OCI-LY3 (cell line): ENCODE data around the gene ALDH16A1.

Source experiments
- H2AFZ ChIP-seq: fragments of 200-600, 300-600 bp; shearing (Covaris generic); 2 replicates; pipeline ENCODE4 v1.6.0; 2014; ENCODE audit warnings: antibody characterized with exemption, low read depth, low read length
- H3K27ac ChIP-seq: fragments of 200-600, 300-600 bp; sonication (generic); 2 replicates; pipeline ENCODE4 v1.5.1; 2014; ENCODE audit warnings: mild to moderate bottlenecking, low read length, moderate library complexity, mixed read lengths
- H3K27me3 ChIP-seq: fragments of 200-600, 300-600 bp; sonication (generic); 2 replicates; pipeline ENCODE4 v1.6.1; 2014; ENCODE audit warnings: low read depth, low read length, mixed read lengths
- H3K36me3 ChIP-seq: fragments of 200-600, 300-600 bp; sonication (generic); replicated peaks from 2 replicates; pipeline ENCODE3; 2014; ENCODE audit warnings: low read depth, low read length, mixed read lengths
- H3K4me1 ChIP-seq: fragments of 300-600, 200-600 bp; sonication (generic); 2 replicates; pipeline ENCODE4 v1.6.1; 2014; ENCODE audit warnings: low read length, mixed read lengths
- H3K4me2 ChIP-seq: fragments of 200-600, 300-600 bp; sonication (generic); 2 replicates; pipeline ENCODE4 v1.6.1; 2014; ENCODE audit warnings: low read length, mixed read lengths
- H3K4me3 ChIP-seq: fragments of 300-600, 200-600 bp; sonication (generic); 2 replicates; pipeline ENCODE4 v1.5.1; 2014; ENCODE audit warnings: antibody characterized with exemption, mild to moderate bottlenecking, low read length, moderate library complexity
- H3K79me2 ChIP-seq: fragments of 300-600, 200-600 bp; shearing (Covaris generic); 2 replicates; pipeline ENCODE4 v1.6.1; 2014; ENCODE audit warnings: mild to moderate bottlenecking, low read length, mixed read lengths
- H3K9ac ChIP-seq: fragments of 300-600, 200-600 bp; shearing (Covaris generic); 2 replicates; pipeline ENCODE4 v1.6.0; 2014; ENCODE audit warnings: mild to moderate bottlenecking, low read length, moderate library complexity
- H3K9me3 ChIP-seq: fragments of 200-600, 300-600 bp; shearing (Covaris generic); 2 replicates; pipeline ENCODE4 v1.6.1; 2014; ENCODE audit warnings: low read length, mixed read lengths; ENCODE audit not compliant: insufficient read depth
- H4K20me1 ChIP-seq: fragments of 200-600, 300-600 bp; sonication (generic); 2 replicates; pipeline ENCODE4 v1.6.1; 2016; ENCODE audit warnings: low read length, mixed read lengths; ENCODE audit not compliant: insufficient read depth
- EZH2phosphoT487 ChIP-seq: fragments of 200-600 bp; shearing (Covaris generic); IDR thresholded peaks from 2 replicates; pipeline ENCODE4 v1.6.1; 2018; ENCODE audit warnings: antibody characterized with exemption, mixed run types, low read depth
- TF ChIP-seq, protein P1 (sequence below): fragments of 200-600, 300-600 bp; sonication (generic); IDR thresholded peaks from 2 replicates; pipeline ENCODE4 v1.5.1; 2014; ENCODE audit warnings: antibody characterized with exemption, low read length, low read depth

ALDH16A1 gene

DNA sequence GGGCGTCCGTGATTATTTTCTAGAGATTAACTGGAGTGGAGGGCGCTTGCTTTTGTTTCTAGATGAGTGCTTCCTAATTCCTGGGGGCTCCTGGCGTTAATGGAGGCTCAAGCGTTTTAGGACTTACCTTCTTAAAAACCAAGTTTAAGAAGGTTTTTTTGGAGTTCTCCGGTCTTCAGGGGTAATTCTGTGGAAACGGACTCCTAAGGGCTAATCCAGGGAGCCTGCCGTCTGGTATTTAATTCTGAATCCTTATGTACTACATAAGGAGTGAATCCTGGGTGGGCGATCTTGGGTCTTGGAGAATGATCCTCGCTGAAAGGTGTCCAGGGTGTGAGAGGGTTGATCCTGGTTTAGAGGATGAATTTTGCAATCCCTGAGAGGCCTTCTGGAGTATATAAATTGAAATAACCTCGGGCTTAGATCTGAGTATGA is 43.6 kb downstream of the ALDH16A1 start:
- Histone ChIP-seq H3K4me3 (peak overlapping the region; percentile 83), H3K27ac (peak overlapping the region; percentile 71), H3K27me3 (no peaks in the 10 kb centered on the region), H4K20me1 (peaks cover 29% of the 10 kb centered on the region), H3K4me1 (peaks cover 46% of the 10 kb centered on the region), H3K79me2 (peaks cover 33% of the 10 kb centered on the region), H3K36me3 (peaks cover 55% of the 10 kb centered on the region), H3K4me2 (peak overlapping the region; percentile 95), H3K9ac (peak overlapping the region; percentile 100), H3K9me3 (no peaks in the 10 kb centered on the region), H2AFZ (no peak overlapping the region)
- TF ChIP-seq EZH2phosphoT487: no peak
- TF ChIP-seq, protein P1, sequence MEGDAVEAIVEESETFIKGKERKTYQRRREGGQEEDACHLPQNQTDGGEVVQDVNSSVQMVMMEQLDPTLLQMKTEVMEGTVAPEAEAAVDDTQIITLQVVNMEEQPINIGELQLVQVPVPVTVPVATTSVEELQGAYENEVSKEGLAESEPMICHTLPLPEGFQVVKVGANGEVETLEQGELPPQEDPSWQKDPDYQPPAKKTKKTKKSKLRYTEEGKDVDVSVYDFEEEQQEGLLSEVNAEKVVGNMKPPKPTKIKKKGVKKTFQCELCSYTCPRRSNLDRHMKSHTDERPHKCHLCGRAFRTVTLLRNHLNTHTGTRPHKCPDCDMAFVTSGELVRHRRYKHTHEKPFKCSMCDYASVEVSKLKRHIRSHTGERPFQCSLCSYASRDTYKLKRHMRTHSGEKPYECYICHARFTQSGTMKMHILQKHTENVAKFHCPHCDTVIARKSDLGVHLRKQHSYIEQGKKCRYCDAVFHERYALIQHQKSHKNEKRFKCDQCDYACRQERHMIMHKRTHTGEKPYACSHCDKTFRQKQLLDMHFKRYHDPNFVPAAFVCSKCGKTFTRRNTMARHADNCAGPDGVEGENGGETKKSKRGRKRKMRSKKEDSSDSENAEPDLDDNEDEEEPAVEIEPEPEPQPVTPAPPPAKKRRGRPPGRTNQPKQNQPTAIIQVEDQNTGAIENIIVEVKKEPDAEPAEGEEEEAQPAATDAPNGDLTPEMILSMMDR: no peak

- peaks cover 33% of the 10 kb centered on the region for H3K79me2 ChIP-seq
- no peak overlapping the region for H2AFZ ChIP-seq
These were observed 44.2 kb downstream of the ALDH16A1 start for GRCh38 chr19:49497047-49497788.

DNA sequence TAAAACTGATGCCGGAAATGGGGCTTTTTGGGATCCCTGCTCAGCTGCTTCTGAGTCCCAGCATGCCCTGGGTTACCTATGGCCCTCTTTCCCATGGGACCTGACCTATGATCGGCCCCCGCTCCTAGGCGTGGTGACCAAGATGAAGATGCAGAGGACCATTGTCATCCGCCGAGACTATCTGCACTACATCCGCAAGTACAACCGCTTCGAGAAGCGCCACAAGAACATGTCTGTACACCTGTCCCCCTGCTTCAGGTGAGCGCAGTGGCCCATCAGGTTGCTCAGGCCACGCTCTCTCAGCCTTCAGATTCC is 44.7 kb downstream of the ALDH16A1 start:
- no peaks in the 10 kb centered on the region for H3K9me3 ChIP-seq
- H3K27me3 ChIP-seq: no peaks in the 10 kb centered on the region
- peaks cover 46% of the 10 kb centered on the region for H3K4me1 ChIP-seq
- H2AFZ ChIP-seq: no peak overlapping the region
- H3K36me3 ChIP-seq: peaks cover 47% of the 10 kb centered on the region
- peak overlapping the region; percentile 71 for H3K27ac ChIP-seq
- H3K4me3 ChIP-seq: peak overlapping the region; percentile 83
- peaks cover 33% of the 10 kb centered on the region for H3K79me2 ChIP-seq
- H4K20me1 ChIP-seq: peaks cover 29% of the 10 kb centered on the region
- H3K4me2 ChIP-seq: peak overlapping the region; percentile 95
- TF ChIP-seq, protein P1: no peak
- no peak for TF ChIP-seq EZH2phosphoT487
- peak overlapping the region; percentile 100 for H3K9ac ChIP-seq

More at GRCh38 chr19:49497047-49497788, 44.2 kb downstream of the ALDH16A1 start:
- peak overlapping the region; percentile 100 for H3K9ac ChIP-seq
- H3K4me2 ChIP-seq: peak overlapping the region; percentile 95
- no peaks in the 10 kb centered on the region for H3K9me3 ChIP-seq
- peaks cover 53% of the 10 kb centered on the region for H3K36me3 ChIP-seq
- peak overlapping the region; percentile 83 for H3K4me3 ChIP-seq
- H3K4me1 ChIP-seq: peaks cover 46% of the 10 kb centered on the region
- H3K27ac ChIP-seq: peak overlapping the region; percentile 71
- H3K27me3 ChIP-seq: no peaks in the 10 kb centered on the region
- peaks cover 29% of the 10 kb centered on the region for H4K20me1 ChIP-seq
- TF ChIP-seq, protein P1: no peak
- no peak for TF ChIP-seq EZH2phosphoT487

DNA sequence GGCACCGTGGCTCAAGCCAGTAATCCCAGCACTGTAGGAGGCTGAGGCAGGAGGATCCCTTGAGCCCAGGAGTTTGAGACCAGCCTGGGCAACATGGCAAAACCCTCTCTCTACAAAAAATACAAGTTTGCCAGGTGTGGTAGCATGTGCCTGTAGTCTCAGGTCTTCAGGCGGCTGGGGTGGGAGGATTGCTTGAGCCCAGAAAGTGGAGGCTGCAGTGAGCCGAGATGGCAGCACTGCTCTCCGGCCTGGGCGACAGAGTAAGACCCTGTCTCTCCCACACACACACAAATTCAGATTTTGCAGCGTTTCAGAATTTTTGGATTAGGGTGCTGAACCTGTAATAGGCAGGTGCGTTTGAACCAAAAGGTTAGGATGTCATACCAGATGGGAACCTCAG is 45.5 kb downstream of the ALDH16A1 start:
- H3K4me2 ChIP-seq: peak overlapping the region; percentile 95
- H3K36me3 ChIP-seq: peaks cover 41% of the 10 kb centered on the region
- H3K79me2 ChIP-seq: peaks cover 33% of the 10 kb centered on the region
- no peaks in the 10 kb centered on the region for H3K9me3 ChIP-seq
- H2AFZ ChIP-seq: no peak overlapping the region
- no peak overlapping the region for H3K27ac ChIP-seq
- H3K27me3 ChIP-seq: no peaks in the 10 kb centered on the region
- 0 out of 2 replicates have a peak overlapping the region, but pooled peaks have one; percentile 83 for H3K4me3 ChIP-seq
- TF ChIP-seq, protein P1: no peak
- H3K4me1 ChIP-seq: peaks cover 46% of the 10 kb centered on the region
- H4K20me1 ChIP-seq: peaks cover 29% of the 10 kb centered on the region
- no peak overlapping the region for H3K9ac ChIP-seq
